Measurements from ENCODE around the gene BOLA2B.
"Not testable (repeated sequence)": the region's sequence is repeated elsewhere in the genome, so short reads cannot be mapped to it uniquely, and the experiment has no call there.

- TF ChIP-seq CTCF, POLR2A, POLR2AphosphoS5 (IDR thresholded peaks at IDR 0.05): not testable (repeated sequence)
Measured at GRCh38 chr16:30205541-30206236, 12.2 kb upstream of the BOLA2B start.
